H1 (cell line): ENCODE data around the gene SLC44A1. TPM values are rescaled to one million over a fixed set of nuclear protein-coding genes. Genes with fewer than 3 reads are reported as not detected.

Source experiments
- CTCF ChIA-PET: fragments of 300-600 bp; sonication (Branson Sonifier 250); formaldehyde crosslinking; loops from one replicate; lab custom pipeline; 2021; ENCODE audit not compliant: partially characterized antibody; lab: Charles Lee
- POLR2A ChIA-PET: fragments of 300-600 bp; sonication (Branson Sonifier 250); formaldehyde crosslinking; loops from one replicate; lab custom pipeline; 2021; ENCODE audit warnings: inconsistent platforms; ENCODE audit not compliant: partially characterized antibody; lab: Charles Lee
- DNase-seq, 2 experiments: peaks; one replicate each; pipeline versions ENCODE4 v3.0.0 to v3.0.0-alpha.2; 2010 to 2022; ENCODE audit warnings: low spot score in 2 of 2, low read depth in 1 of 2, mixed read lengths in 1 of 2
- FAIRE-seq: peaks from 2 replicates; lab custom pipeline; 2011; peaks lifted over from hg19 to GRCh38; lab: Jason Lieb, UNC
- H2AFZ ChIP-seq: 2 replicates; pipeline ENCODE4 v1.8.1; 2012; ENCODE audit warnings: low read length, inconsistent platforms
- H2AK5ac ChIP-seq: 2 replicates; pipeline ENCODE4 v1.6.1; 2013; ENCODE audit warnings: low read depth, low read length
- H2BK120ac ChIP-seq: replicated peaks from 2 replicates; pipeline ENCODE3; 2013; ENCODE audit warnings: low read depth, low read length, inconsistent platforms
- H2BK12ac ChIP-seq: 2 replicates; pipeline ENCODE4 v1.6.1; 2013; ENCODE audit warnings: low read depth, low read length
- H2BK15ac ChIP-seq: 2 replicates; pipeline ENCODE4 v1.6.1; 2013; ENCODE audit warnings: low read length
- H2BK20ac ChIP-seq: 2 replicates; pipeline ENCODE4 v1.6.1; 2013; ENCODE audit warnings: low read length
- H2BK5ac ChIP-seq: 2 replicates; pipeline ENCODE4 v1.6.1; 2013; ENCODE audit warnings: low read depth, low read length
- H3K14ac ChIP-seq: 2 replicates; pipeline ENCODE4 v1.6.1; 2013; ENCODE audit warnings: inconsistent platforms; ENCODE audit not compliant: insufficient read length
- H3K18ac ChIP-seq: 2 replicates; pipeline ENCODE4 v1.6.1; 2013; ENCODE audit warnings: low read length; ENCODE audit errors: extremely low read depth
- H3K23ac ChIP-seq: 2 replicates; pipeline ENCODE4 v1.6.1; 2013; ENCODE audit warnings: inconsistent platforms; ENCODE audit not compliant: insufficient read length
- H3K23me2 ChIP-seq: 2 replicates; pipeline ENCODE4 v1.6.1; 2013; ENCODE audit warnings: low read depth, low read length
- H3K27ac ChIP-seq: 2 replicates; pipeline ENCODE4 v1.6.1; 2011; ENCODE audit warnings: low read depth, low read length, inconsistent platforms
- H3K27me3 ChIP-seq, 4 experiments: replicated peaks in 1 of 4; 1 replicate in 1 of 4; 2 replicates in 3 of 4; pipeline versions ENCODE4 v1.6.1 to v1.8.1; 2011 to 2013; ENCODE audit warnings: low read length in 3 of 4, mild to moderate bottlenecking in 3 of 4, inconsistent platforms in 2 of 4, mixed read lengths in 2 of 4, moderate library complexity in 1 of 4; ENCODE audit not compliant: control insufficient read depth in 3 of 4, insufficient read depth in 3 of 4; ENCODE audit errors: extremely low read depth in 1 of 4
- H3K36me3 ChIP-seq, 4 experiments: 2 replicates each; pipeline versions ENCODE4 v1.6.1 to v1.8.1; 2011 to 2013; ENCODE audit warnings: mild to moderate bottlenecking in 4 of 4, low read length in 3 of 4, moderate library complexity in 2 of 4, control low read depth in 1 of 4, inconsistent platforms in 1 of 4; ENCODE audit not compliant: insufficient read depth in 4 of 4, control insufficient read depth in 2 of 4
- H3K4ac ChIP-seq: replicated peaks from 2 replicates; pipeline ENCODE3; 2013; ENCODE audit warnings: low read length, low read depth, mixed read lengths, inconsistent platforms; ENCODE audit not compliant: insufficient read length
- H3K4me1 ChIP-seq, 4 experiments: replicated peaks in 1 of 4; 1 replicate in 1 of 4; 2 replicates in 3 of 4; pipeline versions ENCODE4 v1.6.1 to v1.8.1; 2011 to 2013; ENCODE audit warnings: low read length in 3 of 4, inconsistent platforms in 2 of 4, mixed read lengths in 1 of 4; ENCODE audit not compliant: insufficient read depth in 4 of 4, control insufficient read depth in 3 of 4
- H3K4me2 ChIP-seq, 2 experiments: 2 replicates each; pipeline versions ENCODE4 v1.6.1 to v1.8.1; 2011 to 2013; ENCODE audit warnings: low read depth in 2 of 2, low read length in 2 of 2, control low read depth in 1 of 2, inconsistent platforms in 1 of 2, mild to moderate bottlenecking in 1 of 2; ENCODE audit not compliant: insufficient read depth in 1 of 2
- H3K4me3 ChIP-seq, 4 experiments: fragments of 200-600, 300-600 bp in 1 of 4; sonication (generic), shearing (Covaris generic), sonication (Bioruptor Twin) in 1 of 4; 2 replicates each; pipeline versions ENCODE4 v1.5.1 to v1.8.1; 2011 to 2016; ENCODE audit warnings: low read length in 4 of 4, low read depth in 3 of 4, control low read depth in 2 of 4, inconsistent platforms in 2 of 4, mild to moderate bottlenecking in 2 of 4, mixed read lengths in 1 of 4, moderate library complexity in 1 of 4; ENCODE audit not compliant: insufficient read depth in 2 of 4; ENCODE audit errors: extremely low read depth in 1 of 4
- H3K56ac ChIP-seq: replicated peaks from 2 replicates; pipeline ENCODE3; 2013; ENCODE audit warnings: low read depth, mild to moderate bottlenecking, mixed read lengths, low read length, inconsistent platforms; ENCODE audit not compliant: insufficient read length
- H3K79me1 ChIP-seq: 2 replicates; pipeline ENCODE4 v1.6.1; 2013; ENCODE audit warnings: low read depth, low read length, control low read depth
- H3K79me2 ChIP-seq, 2 experiments: 2 replicates each; pipeline versions ENCODE4 v1.6.1 to v1.8.1; 2012 to 2013; ENCODE audit warnings: low read length in 2 of 2, mild to moderate bottlenecking in 2 of 2, inconsistent platforms in 1 of 2; ENCODE audit not compliant: insufficient read depth in 2 of 2, control insufficient read depth in 1 of 2
- H3K9ac ChIP-seq, 4 experiments: replicated peaks in 1 of 4; 1 replicate in 1 of 4; 2 replicates in 3 of 4; pipeline versions ENCODE4 v1.6.1 to v1.8.1; 2011 to 2013; ENCODE audit warnings: low read depth in 3 of 4, low read length in 3 of 4, control low read depth in 2 of 4, mild to moderate bottlenecking in 2 of 4, moderate library complexity in 2 of 4, inconsistent platforms in 1 of 4; ENCODE audit errors: extremely low read depth in 1 of 4
- H3K9me3 ChIP-seq, 2 experiments: 2 replicates each; pipeline versions ENCODE4 v1.6.1 to v1.8.1; 2012 to 2013; ENCODE audit warnings: mild to moderate bottlenecking in 2 of 2, moderate library complexity in 2 of 2, control low read depth in 1 of 2, inconsistent platforms in 1 of 2, low read depth in 1 of 2, low read length in 1 of 2, mixed read lengths in 1 of 2; ENCODE audit not compliant: insufficient read depth in 2 of 2
- H4K20me1 ChIP-seq, 2 experiments: replicated peaks in 1 of 2; 2 replicates each; pipeline versions ENCODE3 to v1.8.1; 2011 to 2013; ENCODE audit warnings: inconsistent platforms in 2 of 2, low read length in 2 of 2, mild to moderate bottlenecking in 1 of 2; ENCODE audit not compliant: insufficient read depth in 2 of 2, control insufficient read depth in 1 of 2
- H4K5ac ChIP-seq: 2 replicates; pipeline ENCODE4 v1.6.1; 2013; ENCODE audit warnings: low read length, low read depth, mixed read lengths, inconsistent platforms; ENCODE audit not compliant: insufficient read length
- H4K8ac ChIP-seq: 2 replicates; pipeline ENCODE4 v1.8.0; 2013; ENCODE audit warnings: mild to moderate bottlenecking, moderate library complexity, low read length, inconsistent platforms; ENCODE audit not compliant: insufficient read depth; ENCODE audit errors: extremely low read depth
- H4K91ac ChIP-seq: replicated peaks from 2 replicates; pipeline ENCODE3; 2013; ENCODE audit warnings: low read length, mixed read lengths, inconsistent platforms; ENCODE audit not compliant: insufficient read length
- BACH1 ChIP-seq: IDR thresholded peaks from 2 replicates; pipeline ENCODE4 v1.6.1; 2012; ENCODE audit warnings: low read length, improper control_type of control experiment
- BRCA1 ChIP-seq: IDR thresholded peaks from 2 replicates; pipeline ENCODE4 v1.6.1; 2012; ENCODE audit warnings: low read depth, low read length, improper control_type of control experiment
- CBX5 ChIP-seq: fragments of 300-800, 300-1000 bp; sonication (generic); IDR thresholded peaks from 2 replicates; pipeline ENCODE4 v1.7.1; 2016; ENCODE audit warnings: antibody characterized with exemption, low read length, low read depth
- GTF2F1 ChIP-seq: IDR thresholded peaks from 2 replicates; pipeline ENCODE4 v1.6.1; 2012; ENCODE audit warnings: low read depth, low read length, improper control_type of control experiment, borderline replicate concordance
- JUND ChIP-seq: IDR thresholded peaks from 2 replicates; pipeline ENCODE4 v1.6.1; 2011; ENCODE audit warnings: mild to moderate bottlenecking, improper control_type of control experiment, low read length
- MAFK ChIP-seq: IDR thresholded peaks from 2 replicates; pipeline ENCODE4 v1.6.1; 2012; ENCODE audit warnings: low read depth, mild to moderate bottlenecking, improper control_type of control experiment, low read length
- POLR2AphosphoS5 ChIP-seq: IDR thresholded peaks from 2 replicates; pipeline ENCODE4 v1.6.1; 2011; ENCODE audit warnings: low read depth, low read length
- RFX5 ChIP-seq: IDR thresholded peaks from 2 replicates; pipeline ENCODE4 v1.6.1; 2011; ENCODE audit warnings: low read depth, low read length, improper control_type of control experiment, borderline replicate concordance
- RNF2 ChIP-seq: fragments of 200-900, 300-1000 bp; sonication (generic); IDR thresholded peaks from 2 replicates; pipeline ENCODE4 v1.7.1; 2016; ENCODE audit warnings: borderline replicate concordance, low read depth, mild to moderate bottlenecking, antibody characterized with exemption, low read length; ENCODE audit not compliant: poor library complexity, severe bottlenecking; ENCODE audit errors: missing control alignments
- SIN3A ChIP-seq, 2 experiments: IDR thresholded peaks in 1 of 2; conservative IDR thresholded peaks in 1 of 2; 2 replicates each; pipeline ENCODE4 v1.6.1; 2011 to 2012; ENCODE audit warnings: low read length in 2 of 2, improper control_type of control experiment in 1 of 2, low read depth in 1 of 2, mild to moderate bottlenecking in 1 of 2
- SP1 ChIP-seq: IDR thresholded peaks from 2 replicates; pipeline ENCODE4 v1.6.1; 2011; ENCODE audit warnings: low read depth, low read length
- SP4 ChIP-seq: IDR thresholded peaks from 2 replicates; pipeline ENCODE4 v1.6.1; 2012; ENCODE audit warnings: low read length, inconsistent platforms
- SRF ChIP-seq: IDR thresholded peaks from 2 replicates; pipeline ENCODE4 v1.6.1; 2011; ENCODE audit warnings: mild to moderate bottlenecking, low read depth, low read length, moderate library complexity
- WGBS, 2 experiments: shearing (Covaris generic) in 1 of 2; methylation state at CpG; one replicate each; pipeline versions ENCODE4 v1.1.6 to v1.1.7; 2013 to 2015; ENCODE audit warnings: low lambda C conversion rate in 2 of 2, mixed read lengths in 2 of 2, inconsistent platforms in 1 of 2, low coverage in 1 of 2, missing lambda C conversion rate in 1 of 2; ENCODE audit not compliant: insufficient replicate concordance in 2 of 2, insufficient coverage in 1 of 2, insufficient read length in 1 of 2; ENCODE audit errors: extremely low coverage in 1 of 2, missing lambda C conversion rate in 1 of 2; 5-methylcytosine and 5-hydroxymethylcytosine counted together
- polyA plus RNA-seq, 7 experiments: library from polyadenylated mRNA; depleted of rRNA in 3 of 7; stranded (reverse) in 5 of 7; unstranded in 2 of 7; fragments of >200 nt in 5 of 7; fragments of 200-250 nt in 2 of 7; gene quantifications; 1 replicate in 5 of 7; 2 replicates in 1 of 7; 4 replicates in 1 of 7; pipeline versions ENCODE4 v1.2.1 to v1.2.3, GENCODE V29; 2011 to 2013; ENCODE audit warnings: missing spikeins in 2 of 7, mixed read lengths in 2 of 7
- total RNA-seq: library from RNA; stranded (reverse); fragmentation: NEBNext Ultra II Directional; extraction: Animal tissue kit (Norgen Biotek cat#: 25700); gene quantifications from 2 replicates; pipeline ENCODE4 v1.2.1, GENCODE V29; 2021
- TF ChIP-seq, protein P1 (sequence below): IDR thresholded peaks from 2 replicates; pipeline ENCODE4 v1.6.1; 2012; ENCODE audit warnings: inconsistent platforms

The SLC44A1 gene
- total and polyA plus RNA-seq, 2 of the 8 experiments (the other 6 are each of a cell fraction or from before 2014, with no cell fraction given) = 30.5 to 71.2 TPM

- no peak overlapping the region for H2BK15ac ChIP-seq
- H3K4ac ChIP-seq = no peak overlapping the region
- H3K9me3 ChIP-seq = no peaks in the 10 kb centered on the region
- no peak overlapping the region for H2BK20ac ChIP-seq
- H3K9ac ChIP-seq = no peak overlapping the region
- H3K27ac ChIP-seq = no peak overlapping the region
- H3K23me2 ChIP-seq = no peaks in the 10 kb centered on the region
- H3K36me3 ChIP-seq = peaks cover 0 to under 1% (median 0%) of the 10 kb centered on the region in 4 experiments; a peak in 2 of 8 replicates
- ChIA-PET POLR2A (interaction anchor here (0.7 kb wide), 1 partner anchor 12 kb away, joined by 3 read pairs; no protein-coding TSS in a partner anchor), CTCF (interaction anchor here (0.8 to 1.1 kb wide), 2 partner anchors 17 to 34 kb away, joined by 3 to 4 read pairs; no protein-coding TSS in a partner anchor)
- no peak overlapping the region for H2AFZ ChIP-seq
- H2BK5ac ChIP-seq = no peak overlapping the region
- no peak overlapping the region for H4K8ac ChIP-seq
- no peak overlapping the region for H3K14ac ChIP-seq
- H4K20me1 ChIP-seq = peaks cover 0 to 8% of the 10 kb centered on the region in 2 experiments
- H3K4me1 ChIP-seq = peaks cover 0 to 12% (median 5%) of the 10 kb centered on the region in 4 experiments; a peak in 5 of 7 replicates
- no peak overlapping the region for H3K4me2 ChIP-seq
- H2BK12ac ChIP-seq = no peak overlapping the region
- WGBS, 2 experiments = 89% methylated on average over 2 of the region's 2 CpGs; no CpG with 5 or more reads in 1 of the 2 experiments
- peaks cover 12% of the 10 kb centered on the region for H3K79me1 ChIP-seq
- H4K5ac ChIP-seq = no peak overlapping the region
- no peak overlapping the region for H2BK120ac ChIP-seq
- no peak for DNase-seq
- H3K4me3 ChIP-seq = no peak overlapping the region
- no peak overlapping the region for H3K23ac ChIP-seq
- no peak for FAIRE-seq
- H3K18ac ChIP-seq = no peak overlapping the region
- no peak overlapping the region for H3K56ac ChIP-seq
- no peak overlapping the region for H2AK5ac ChIP-seq
- no peaks in the 10 kb centered on the region for H3K27me3 ChIP-seq
- H3K79me2 ChIP-seq = peaks cover 0 to 68% of the 10 kb centered on the region in 2 experiments; a peak in 3 of 4 replicates
- H4K91ac ChIP-seq = no peak overlapping the region
- TF ChIP-seq BRCA1 (no peak), POLR2AphosphoS5 (no peak), RNF2 (no peak), MAFK (no peak), JUND (no peak), SP4 (no peak), BACH1 (no peak), GTF2F1 (no peak), SP1 (no peak), CBX5 (no peak), SRF (no peak), SIN3A (conservative IDR thresholded peaks at IDR 0.05 in 1 of 2, IDR thresholded peaks at IDR 0.05 in 1 of 2; ENCODE audit: low read depth in 1 of 2, low read length in 2 of 2) (no peak), RFX5 (no peak)
- TF ChIP-seq, protein P1, sequence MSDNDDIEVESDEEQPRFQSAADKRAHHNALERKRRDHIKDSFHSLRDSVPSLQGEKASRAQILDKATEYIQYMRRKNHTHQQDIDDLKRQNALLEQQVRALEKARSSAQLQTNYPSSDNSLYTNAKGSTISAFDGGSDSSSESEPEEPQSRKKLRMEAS = no peak
Measured at GRCh38 chr9:105459336-105459735, 214.9 kb downstream of the SLC44A1 start.
